ENCODE measurements around the gene DUSP5.

- no peak for TF ChIP-seq CTCF (conservative IDR thresholded peaks at IDR 0.05; ENCODE audit: low read length)
- TF ChIP-seq EZH2phosphoT487 (IDR thresholded peaks at IDR 0.05; ENCODE audit: borderline replicate concordance, low read depth, low read length), result no peak
These were observed 17.1 kb downstream of the DUSP5 start for GRCh38 chr10:110514848-110515247.

Measured in OCI-LY7 (cell line).